Pons (tissue), 1 donor: Measurements from ENCODE around the gene SMARCC1.
"Not testable (repeated sequence)": the region's sequence is repeated elsewhere in the genome, so short reads cannot be mapped to it uniquely, and the experiment has no call there.

Experiments used
- DNase-seq: peaks from one replicate; pipeline ENCODE4 v3.0.0-alpha.2; 2016; ENCODE audit warnings: low spot score

Gene SMARCC1

GRCh38 chr3:47781685-47782445 is at the start of gene SMARCC1:
Gene SMARCC1, minus strand, starts transcription at chr3:47781893. Its CDS starts 96 bp downstream, at chr3:47781797.
- peak; percentile 95 for DNase-seq

- DNase-seq, result not testable (repeated sequence)
These were observed 47.8 kb upstream of the SMARCC1 start for GRCh38 chr3:47829482-47829881.

GRCh38 chr3:47825590-47825989 is 43.9 kb upstream of the SMARCC1 start:
- no peak for DNase-seq

- DNase-seq, result peak; percentile 70
These were observed 43.1 kb upstream of the SMARCC1 start for GRCh38 chr3:47824541-47825473.

- no peak for DNase-seq
These were observed 35.9 kb upstream of the SMARCC1 start for GRCh38 chr3:47817609-47818008.

GRCh38 chr3:47813551-47814177 is 32.0 kb upstream of the SMARCC1 start:
- DNase-seq, result no peak

- no peak for DNase-seq
These were observed 22.9 kb upstream of the SMARCC1 start for GRCh38 chr3:47804577-47804976.

GRCh38 chr3:47803480-47804025 is 21.9 kb upstream of the SMARCC1 start:
- no peak for DNase-seq

GRCh38 chr3:47802734-47803479 is 21.2 kb upstream of the SMARCC1 start, which contains the start of gene DHX30:
Gene DHX30, plus strand, starts transcription at chr3:47803138. Its CDS starts 7,546 bp downstream, at chr3:47810684.
- peak; percentile 83 for DNase-seq

GRCh38 chr3:47799733-47800132 is 18.0 kb upstream of the SMARCC1 start:
- no peak for DNase-seq

GRCh38 chr3:47794544-47794943 is 12.9 kb upstream of the SMARCC1 start:
- no peak for DNase-seq

GRCh38 chr3:47792699-47793098 is 11.0 kb upstream of the SMARCC1 start:
- DNase-seq, result no peak

GRCh38 chr3:47791193-47791855 is 9.6 kb upstream of the SMARCC1 start:
- DNase-seq, result no peak

- DNase-seq, result no peak
These were observed 2.0 kb upstream of the SMARCC1 start for GRCh38 chr3:47783673-47784072.

- no peak for DNase-seq
These were observed 984 bp upstream of the SMARCC1 start for GRCh38 chr3:47782446-47783308.

- DNase-seq, result peak; percentile 57
These were observed 680 bp downstream of the SMARCC1 start for GRCh38 chr3:47780741-47781684.

- no peak for DNase-seq
These were observed 2.9 kb downstream of the SMARCC1 start for GRCh38 chr3:47778746-47779145.

GRCh38 chr3:47772788-47773187 is 8.9 kb downstream of the SMARCC1 start:
- no peak for DNase-seq

- DNase-seq, result no peak
These were observed 9.6 kb downstream of the SMARCC1 start for GRCh38 chr3:47772047-47772446.
